ENCODE data around the gene CES5A. TPM values are rescaled to one million over a fixed set of nuclear protein-coding genes. Genes with fewer than 3 reads are reported as not detected.
"Not testable (repeated sequence)": the region's sequence is repeated elsewhere in the genome, so short reads cannot be mapped to it uniquely, and the experiment has no call there.

CES5A gene
- total RNA-seq, 1 donor from 2014 or later = not detected

DNA sequence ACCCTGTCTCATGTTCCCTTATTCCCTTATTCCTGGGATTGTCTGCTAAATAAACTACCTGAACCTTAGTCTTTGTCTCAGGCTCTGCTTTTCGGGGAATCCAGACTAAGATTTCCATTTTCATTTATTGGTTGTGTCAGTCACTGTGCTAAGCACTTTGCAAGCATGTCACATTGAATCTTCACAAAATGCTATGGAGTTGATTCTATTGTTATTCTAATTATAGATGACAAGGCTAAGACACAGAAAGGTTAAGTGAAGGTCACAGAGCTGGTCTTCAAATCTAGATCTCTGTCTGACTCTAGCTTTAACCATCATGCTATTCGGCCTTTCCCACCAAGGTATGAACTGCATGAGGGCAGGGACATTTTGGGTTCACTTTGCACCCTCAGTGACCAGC lies 13.4 kb upstream of the CES5A start:
- DNase-seq (ENCODE audit: low read depth) = no peak

DNA sequence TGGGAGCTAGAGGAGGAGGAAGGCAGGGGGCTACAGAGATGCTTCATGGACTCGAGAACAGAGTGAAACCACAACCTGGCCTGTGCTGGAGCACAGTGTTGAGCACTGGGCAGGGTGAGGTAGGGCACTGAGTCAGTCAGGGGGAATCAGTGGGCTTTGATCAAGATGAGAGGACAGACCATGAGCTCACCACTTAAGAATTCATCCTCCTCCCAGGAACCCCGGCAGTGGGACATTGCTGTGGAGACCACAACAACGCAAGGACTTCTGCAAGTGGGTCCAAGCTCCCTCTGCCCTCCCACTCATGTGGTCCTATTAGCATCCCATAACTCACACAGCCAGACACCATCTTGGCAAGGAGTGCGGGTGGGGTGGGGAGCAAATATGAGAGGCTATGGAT lies 1.7 kb upstream of the CES5A start:
- no peak for DNase-seq (ENCODE audit: low read depth)

DNA sequence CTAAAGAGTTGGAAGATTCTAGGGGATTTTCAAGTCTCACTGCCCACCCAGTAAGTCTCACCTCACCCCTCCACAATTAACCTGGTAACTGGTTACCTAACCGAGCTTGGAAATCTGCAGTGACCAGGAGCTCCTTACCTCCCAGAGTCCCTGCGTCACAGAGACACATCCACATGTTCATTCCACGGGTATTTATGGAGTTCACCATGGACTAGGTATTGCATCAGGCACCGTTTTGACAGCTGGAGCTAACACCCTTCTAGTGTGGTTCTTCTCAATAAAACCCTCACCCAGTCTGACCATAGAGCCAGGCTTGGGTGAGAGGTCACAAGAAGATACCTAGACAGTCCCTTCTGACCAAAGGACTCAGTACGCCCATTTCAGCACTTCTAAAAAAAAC lies 2.1 kb downstream of the CES5A start:
- DNase-seq (ENCODE audit: low read depth) = no peak

DNA sequence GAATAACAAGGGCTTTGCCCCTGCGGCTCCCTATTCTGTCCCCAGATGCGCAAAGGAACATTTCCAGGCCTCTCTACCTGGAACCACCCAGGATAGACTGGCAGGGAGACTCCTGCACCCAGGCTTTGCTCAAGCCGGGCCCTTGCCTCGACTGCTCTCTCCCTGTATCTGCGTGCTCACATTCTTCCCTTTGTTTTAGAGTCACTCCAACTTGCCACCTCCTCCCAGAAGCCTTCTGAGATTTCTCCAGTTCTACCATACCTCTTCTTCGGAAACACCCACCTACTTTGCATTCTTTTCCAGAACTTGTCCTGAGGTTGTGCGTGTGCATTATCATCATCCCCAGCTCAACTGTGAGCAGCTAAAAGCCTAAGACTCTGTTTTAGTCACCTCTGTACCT lies 3.0 kb downstream of the CES5A start:
- no peak for DNase-seq (ENCODE audit: low read depth)

DNA sequence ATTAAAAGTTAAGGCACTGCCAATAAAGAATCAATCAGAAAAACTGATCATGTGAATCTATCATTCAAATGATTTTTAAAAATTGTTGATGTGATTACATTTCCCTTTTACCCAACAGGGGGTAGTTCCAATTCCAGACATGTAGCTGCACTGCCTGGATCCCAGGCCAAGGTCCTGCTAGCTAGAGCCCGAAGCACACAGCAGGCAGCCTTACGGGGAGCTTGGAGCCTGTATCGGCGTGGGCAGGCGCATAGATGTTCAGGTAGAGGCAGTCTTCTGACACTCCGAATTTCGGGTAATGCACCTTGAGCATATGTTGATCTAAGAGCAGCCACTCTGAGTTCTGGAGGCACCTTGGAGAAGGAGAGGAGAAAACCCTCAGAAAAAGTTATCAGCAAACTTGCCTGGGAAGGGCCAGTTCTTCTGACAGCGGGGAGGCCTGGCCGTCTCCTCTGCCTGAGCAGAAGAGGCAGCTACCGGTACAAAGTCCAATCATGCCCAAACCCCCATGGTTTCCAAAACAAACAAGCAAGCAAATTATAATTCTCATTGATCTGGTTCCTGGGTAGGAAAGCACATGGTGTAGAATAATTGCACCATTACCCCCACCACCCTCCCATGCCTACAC lies 3.6 kb downstream of the CES5A start:
- no peak for DNase-seq (ENCODE audit: low read depth)

DNA sequence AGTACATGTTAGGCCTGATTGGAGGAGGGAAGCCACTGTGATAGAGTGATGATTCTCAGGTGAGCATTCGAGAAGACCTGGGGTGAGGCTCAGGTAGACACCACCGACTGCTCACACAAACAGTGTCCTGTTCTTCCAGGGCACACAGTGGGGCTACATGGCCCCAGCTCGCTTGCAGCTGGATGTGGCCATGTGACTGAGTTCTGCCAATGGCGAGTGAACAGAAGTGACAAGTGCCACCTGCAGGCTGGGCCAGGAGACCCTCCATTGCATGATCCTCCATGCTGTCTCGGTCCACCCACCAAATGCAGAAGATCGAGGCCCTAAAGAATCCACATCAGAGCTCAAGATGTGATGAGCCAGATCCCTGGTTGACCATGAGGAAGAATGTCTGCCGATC lies 6.2 kb downstream of the CES5A start:
- DNase-seq (ENCODE audit: low read depth) = no peak

DNA sequence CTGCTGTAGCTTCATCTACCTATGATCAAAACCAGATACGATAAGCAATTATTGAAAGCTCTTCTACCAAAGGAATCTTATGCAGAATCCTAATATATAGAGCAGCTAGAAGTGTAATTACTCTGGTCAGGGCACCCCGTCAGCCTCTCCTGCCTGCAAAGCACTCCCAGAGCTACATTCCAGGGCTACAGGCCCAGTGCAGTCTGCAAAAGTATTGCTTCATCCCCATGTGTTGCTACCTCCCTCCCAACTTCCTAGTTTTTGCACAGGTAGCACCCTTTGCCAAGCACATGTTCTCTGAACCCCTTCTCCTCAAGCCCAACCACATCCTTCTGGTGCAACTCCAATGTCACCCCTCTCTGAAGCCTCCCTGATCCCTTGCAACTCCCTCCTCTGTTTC lies 7.0 kb downstream of the CES5A start:
- no peak for DNase-seq (ENCODE audit: low read depth)

DNA sequence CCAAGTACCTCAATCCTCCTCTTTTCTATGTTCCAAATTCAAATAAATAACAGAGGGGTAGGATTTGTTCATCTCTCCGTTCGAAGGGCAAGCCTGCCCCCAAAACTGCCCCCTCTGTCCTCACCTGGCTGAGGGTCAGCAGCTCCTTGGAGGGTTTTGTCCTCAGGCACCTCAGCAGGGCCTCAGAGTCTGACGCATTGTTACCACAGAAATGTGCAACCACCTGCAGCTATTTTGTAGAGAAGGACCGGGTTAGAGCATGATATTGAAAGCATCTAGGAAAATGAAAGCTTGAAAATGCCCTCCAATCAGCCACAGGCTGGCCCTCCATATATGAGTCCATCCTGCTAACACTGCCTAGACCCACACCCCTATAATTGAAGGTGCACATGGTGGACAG lies 13.9 kb downstream of the CES5A start:
- no peak for DNase-seq (ENCODE audit: low read depth)

DNA sequence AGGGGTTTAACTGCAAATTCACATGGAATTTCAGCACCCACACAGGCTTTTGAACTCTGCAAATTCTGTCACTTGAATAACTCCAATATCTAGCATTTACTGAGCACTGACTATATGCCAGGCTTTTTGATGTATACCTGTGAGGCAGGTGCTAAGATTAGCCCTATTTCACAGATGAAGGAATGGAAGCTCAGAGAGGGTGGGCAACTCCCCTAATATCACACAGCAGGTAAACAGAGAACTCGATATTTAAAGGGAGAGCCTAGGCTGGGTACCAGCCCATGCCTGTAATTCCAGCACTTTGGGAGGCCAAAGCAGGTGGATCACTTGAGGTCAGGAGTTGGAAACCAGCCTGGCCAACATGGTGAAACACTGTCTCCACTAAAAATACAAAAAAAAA lies 17.5 kb downstream of the CES5A start:
- DNase-seq (ENCODE audit: low read depth) = not testable (repeated sequence)

DNA sequence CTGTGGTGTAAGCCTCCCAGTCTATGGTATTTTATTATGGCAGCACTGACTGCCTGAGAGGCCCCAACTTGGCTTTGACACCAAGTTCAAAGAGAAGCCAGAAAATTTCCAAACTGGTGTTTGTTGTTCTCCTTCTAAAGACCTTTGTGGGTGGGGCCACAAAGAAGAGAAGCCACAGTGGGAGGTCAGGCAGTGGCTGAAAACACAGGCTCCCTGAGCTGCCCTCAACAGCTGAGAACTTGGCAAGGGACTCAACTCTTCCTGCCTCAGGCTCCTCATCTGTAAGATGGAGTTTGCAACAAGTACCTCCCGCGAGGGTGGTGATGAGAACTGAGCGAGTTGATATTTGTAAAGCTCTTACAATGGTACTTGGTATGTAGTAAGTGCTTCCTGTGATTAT lies 18.2 kb downstream of the CES5A start:
- DNase-seq (ENCODE audit: low read depth) = no peak

DNA sequence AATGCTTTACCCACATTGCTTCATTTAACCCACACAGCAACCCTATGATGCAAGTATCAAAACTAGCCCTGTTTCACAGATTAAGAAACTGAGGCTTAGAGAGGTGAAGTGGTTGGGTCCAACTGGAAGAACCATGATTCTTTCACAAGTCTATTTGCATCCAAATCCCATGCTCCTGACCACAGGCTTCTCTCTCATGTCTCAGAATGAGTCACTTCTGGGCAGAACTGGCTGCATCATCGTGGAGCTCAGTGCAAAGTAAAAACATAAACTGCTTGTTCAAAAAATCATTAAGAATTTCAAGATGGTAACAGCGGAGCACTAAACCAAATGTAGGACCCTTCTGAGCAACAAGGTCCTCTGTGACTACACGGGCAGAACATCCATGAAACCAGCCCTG lies 22.1 kb downstream of the CES5A start:
- no peak for DNase-seq (ENCODE audit: low read depth)

DNA sequence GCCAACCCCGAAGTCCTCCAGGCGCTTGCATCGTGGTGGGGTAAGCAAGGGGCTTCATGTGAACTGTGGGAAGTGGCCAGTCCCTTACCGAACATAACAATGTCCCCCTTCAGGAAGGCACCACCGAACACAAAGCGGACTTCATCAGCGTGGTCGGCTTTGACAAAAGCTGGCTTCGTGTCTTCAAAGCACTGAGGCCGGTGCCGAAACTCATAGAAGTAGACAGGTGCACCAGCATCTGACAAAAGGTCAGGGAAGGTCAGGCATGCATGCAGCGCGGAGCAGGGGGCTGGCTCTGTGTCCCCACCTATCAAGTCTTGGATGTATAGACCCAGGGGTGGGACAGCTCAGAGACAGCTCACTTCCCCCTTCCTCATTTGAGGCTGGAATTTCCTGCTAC lies 25.6 kb downstream of the CES5A start:
- DNase-seq (ENCODE audit: low read depth) = no peak

DNA sequence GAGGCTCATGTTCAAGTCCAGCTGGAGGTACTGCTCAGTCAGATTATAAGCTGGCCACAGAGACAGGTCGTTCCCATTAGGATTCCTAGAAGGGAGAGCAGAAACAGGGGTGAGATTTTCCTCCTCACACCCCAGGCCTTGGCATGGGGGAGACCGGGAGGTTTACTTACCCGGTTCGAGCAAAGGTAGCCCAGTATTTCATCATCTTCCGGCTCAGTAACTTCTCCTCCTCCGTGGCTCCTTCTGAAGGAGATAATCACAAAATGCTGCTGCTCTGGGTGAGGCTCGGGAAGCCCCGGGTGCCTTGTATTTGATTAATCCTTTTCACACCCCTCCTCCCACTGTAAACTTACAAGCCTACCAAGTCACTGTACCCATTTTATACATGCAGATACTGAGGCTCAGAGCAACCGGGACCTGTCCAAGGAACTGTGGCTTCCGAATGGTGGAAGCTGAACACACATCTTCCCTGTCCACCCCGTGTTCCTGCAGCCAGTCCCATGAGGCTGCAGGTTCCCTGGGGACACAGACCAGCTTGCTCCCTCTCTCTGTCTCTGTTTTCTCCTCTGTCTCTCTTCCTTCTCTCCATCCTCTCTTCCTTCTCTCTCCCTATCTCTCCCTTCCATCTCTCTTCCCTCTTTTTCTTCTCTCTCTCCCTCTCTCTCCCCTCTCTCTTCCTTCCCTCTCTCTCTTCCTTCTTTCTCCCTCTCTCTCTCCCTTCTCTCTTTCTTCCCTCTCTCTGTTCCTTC lies 28.4 kb downstream of the CES5A start:
- no peak for DNase-seq (ENCODE audit: low read depth)

DNA sequence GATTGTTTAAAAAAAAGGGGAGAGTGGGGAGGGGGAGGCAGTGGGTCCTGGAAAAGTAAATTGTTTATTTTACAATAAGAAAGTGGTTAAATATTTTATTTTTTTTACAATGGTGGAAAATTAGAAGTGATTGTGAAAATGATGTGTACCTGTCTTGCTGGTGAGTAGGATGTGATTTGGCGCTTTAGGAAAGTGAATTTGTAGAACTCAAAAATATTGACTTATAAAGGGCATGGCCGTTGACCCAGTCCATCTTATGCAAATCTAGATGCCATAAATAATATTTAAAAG lies 32.1 kb downstream of the CES5A start:
- no peak for DNase-seq (ENCODE audit: low read depth)

DNA sequence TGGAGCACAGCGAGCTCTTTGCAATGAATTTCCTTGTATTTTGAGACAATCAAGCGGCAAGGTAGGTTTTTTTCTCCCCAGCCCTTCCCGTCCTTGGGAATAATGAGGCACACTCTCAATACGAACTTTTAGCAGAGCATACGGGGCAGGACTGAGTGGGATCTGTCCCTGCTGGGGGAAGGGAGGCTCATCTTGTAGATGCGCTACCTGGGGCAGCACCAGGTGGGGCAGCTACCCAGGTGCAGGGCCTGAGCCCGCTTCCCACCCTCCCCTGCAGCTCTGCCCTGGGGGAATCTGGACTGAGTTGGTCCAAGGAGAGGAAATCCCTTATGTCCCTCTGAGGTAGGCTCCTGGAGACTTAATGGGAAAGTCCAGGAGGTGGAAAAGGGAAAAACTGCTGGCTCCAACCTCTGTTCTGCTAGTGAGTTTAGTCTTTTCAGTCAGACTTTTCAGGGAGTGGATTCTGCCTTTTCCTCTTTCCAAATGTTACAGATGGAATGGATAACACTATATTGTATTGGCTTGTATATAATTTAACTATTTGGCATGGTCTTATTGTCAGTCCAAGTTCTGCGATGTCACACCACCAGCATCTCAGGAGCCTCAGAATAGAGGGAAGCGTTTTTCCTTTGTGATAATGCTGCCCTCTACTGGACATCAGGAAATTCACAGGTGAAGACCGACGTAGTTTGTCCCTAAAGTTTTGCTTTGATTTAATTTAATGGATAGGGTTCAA lies 32.6 kb downstream of the CES5A start:
- DNase-seq (ENCODE audit: low read depth) = peak; percentile 56

DNA sequence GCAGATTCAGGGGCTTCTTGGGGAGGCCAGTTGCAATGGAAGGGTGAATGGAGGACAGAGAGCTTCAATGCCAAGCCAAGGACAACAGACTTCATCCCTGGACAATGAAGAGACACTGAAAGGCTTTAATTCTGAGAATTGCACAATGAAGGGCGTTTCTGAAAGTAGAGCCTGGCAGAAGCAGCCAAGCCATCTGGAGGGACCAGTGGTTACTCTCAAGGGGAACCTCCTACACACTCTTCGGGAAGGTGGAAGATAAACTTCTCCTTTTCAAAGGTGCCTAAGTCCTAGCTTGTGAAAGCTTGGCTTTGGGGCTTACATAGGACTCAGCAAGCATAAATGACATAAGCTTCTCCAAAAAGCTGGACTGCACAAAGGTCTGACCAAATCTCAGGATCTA lies 36.1 kb downstream of the CES5A start:
- no peak for DNase-seq (ENCODE audit: low read depth)

DNA sequence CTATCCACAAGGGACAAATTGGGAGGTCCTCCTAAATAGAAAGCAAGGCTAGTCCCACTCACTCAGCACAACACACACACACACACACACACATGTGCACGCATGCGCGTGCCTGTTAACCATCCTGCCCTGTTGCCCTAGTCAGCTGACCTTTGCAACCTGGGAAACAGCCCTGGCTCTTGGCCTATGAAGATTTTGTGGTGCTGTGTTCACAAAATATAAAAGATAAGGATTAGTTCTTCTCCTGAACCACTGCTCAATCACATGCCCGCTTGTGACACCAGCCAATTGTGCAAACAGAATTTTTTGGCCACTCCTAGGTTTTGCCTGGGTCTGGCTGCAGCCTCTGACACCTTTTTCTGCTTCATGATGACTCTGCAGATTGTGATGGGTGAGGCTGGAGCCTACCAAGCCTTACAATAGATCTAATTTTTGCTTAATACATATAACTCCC lies 39.0 kb downstream of the CES5A start:
- no peak for DNase-seq (ENCODE audit: low read depth)

DNA sequence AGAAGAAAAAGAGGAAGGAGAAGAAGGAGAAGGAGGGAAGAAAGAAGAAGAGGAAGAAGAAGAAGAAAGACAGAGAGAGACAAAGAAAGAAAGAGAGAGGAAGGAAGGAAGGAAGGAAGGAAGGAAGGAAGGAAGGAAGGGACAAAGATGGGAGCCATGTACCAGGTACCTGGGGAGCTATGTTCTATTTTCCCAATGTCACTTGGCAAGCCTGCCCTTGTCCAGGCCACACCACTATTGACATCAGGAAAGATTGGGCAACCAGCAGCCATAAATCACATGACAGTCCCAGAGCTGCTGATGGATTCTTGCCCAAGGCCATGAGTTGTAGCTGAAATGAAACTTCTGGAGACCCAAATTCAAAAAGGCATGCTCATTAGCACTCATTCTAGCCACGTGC lies 39.6 kb downstream of the CES5A start:
- DNase-seq (ENCODE audit: low read depth) = no peak

DNA sequence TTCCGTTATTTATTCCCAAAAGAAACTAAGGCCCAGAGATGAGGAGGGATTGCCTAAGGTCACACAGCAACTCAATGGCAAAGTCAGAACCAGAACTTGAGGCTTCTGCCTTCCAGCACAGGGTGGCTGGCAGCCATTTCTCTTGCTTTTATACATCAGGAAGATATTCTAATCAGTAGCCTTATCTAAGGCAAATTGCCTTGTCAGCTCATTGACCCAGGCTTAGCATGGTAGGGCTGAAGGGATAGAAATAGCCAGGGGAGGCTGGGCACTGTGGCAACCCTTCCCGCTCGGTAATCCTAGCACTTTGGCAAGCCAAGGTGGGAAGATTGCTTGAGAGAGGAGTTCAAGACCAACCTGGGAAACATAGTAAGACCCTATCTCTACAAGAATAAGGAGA lies 40.0 kb downstream of the CES5A start:
- DNase-seq (ENCODE audit: low read depth) = not testable (repeated sequence)

DNA sequence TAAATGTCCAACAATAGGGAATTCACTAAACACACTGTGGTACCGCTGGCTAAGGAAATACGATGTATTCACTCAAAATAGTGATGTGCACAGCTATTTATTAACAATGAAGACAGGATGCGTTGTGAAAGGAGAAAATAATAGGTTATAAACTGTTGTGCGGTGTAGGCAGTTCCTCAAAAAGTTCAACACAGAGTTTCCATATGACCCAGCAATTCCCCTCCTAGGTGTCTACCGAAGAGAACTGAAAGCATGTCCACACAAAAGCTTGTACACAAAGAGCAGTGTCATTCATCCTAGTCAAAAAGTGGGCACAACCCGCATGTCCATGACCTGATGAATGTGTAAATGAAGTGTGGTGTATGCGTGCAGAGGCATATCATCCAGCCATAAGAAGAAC lies 41.1 kb downstream of the CES5A start:
- DNase-seq (ENCODE audit: low read depth) = no peak

DNA sequence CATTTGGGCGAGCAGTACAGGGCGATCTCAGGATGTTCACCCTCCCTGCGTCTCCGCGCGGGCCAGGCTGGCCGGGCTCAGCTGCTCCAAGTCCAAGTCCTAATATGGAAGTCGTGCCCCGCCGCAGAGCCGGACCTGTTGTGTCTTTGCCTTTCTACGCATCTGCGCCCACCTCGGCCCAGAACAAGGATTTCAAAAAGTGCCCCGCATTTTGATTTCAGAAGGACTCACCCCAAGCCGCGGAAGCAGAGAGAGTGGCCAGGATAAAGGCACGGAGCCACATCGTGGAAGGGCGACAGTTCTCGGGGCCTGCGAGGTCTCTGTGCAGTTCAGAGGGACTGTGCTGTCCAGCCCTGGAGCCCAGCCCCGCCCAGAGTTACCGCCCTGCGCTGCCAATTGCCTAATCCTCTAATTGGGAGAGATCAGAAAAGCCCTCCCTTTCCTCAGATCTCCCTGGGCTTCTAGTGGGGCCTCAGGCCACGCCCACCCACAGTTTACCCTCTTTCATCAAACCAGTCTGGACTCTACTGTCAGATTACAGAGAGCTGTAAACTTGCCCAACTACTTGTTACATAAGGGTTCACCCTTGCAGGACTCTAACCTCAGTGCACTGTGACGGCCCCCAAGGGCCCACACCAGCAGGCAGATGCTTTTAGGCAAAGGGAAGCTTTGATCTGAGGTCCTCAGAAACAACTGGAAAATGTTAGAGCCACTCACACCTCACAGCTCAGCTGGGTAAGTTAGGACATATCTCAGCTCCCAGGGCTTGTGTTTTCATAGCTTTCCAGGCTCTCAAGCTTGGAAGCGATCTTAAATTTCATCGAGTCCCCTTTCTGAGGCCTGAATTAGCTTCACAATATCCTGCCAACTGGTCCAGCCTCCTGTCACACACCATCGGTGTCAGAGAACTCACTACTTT lies 42.1 kb downstream of the CES5A start, which contains the start of gene CES1:
Gene CES1, minus strand, starts transcription at position 324 of the 919 bp plus-strand sequence. Its CDS starts 41 bp downstream, at position 283.
- no peak for DNase-seq (ENCODE audit: low read depth)

DNA sequence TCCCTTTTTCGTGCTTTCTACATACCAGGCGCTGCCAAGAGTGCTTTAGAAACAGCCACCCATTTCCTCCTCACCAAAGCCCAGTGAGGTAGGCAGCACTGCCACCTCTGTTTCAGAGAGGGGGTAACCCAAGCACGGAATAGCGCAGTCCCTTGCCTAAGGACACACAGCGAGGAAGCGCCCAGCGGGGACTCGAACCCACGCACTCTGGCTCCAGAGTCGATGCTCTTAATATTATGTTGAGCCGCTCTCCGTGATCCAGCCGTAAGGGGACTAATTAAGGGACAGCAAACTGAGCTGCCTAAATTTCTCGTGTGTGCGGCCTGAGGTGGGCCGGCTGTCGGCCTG lies 42.8 kb downstream of the CES5A start:
- DNase-seq (ENCODE audit: low read depth) = no peak
